IMR-90 (cell line): ENCODE measurements around the gene STAC2. TPM values are rescaled to one million over a fixed set of nuclear protein-coding genes. Genes with fewer than 3 reads are reported as not detected.

Source experiments
- ATAC-seq: fragments of 200-7000 bp; cut with Tn5 transposase; 2 replicates; pipeline ENCODE4 v1.9.1; 2020; ENCODE audit warnings: low read depth, mild to moderate bottlenecking, moderate library complexity
- BruUV-seq: library from RNA; stranded (reverse); fragments of 400-500 nt; replicated peaks from 2 replicates; lab custom pipeline; 2021; lab: Mats Ljungman, UMichigan
- CTCF ChIA-PET: fragments of 300-600 bp; formaldehyde crosslinking; extraction: SDS; loops from one replicate; lab custom pipeline; 2021; ENCODE audit warnings: antibody characterized with exemption; lab: Yijun Ruan, JAX
- POLR2A ChIA-PET: fragments of 300-600 bp; sonication (Branson Sonifier 250); formaldehyde crosslinking; loops from one replicate; lab custom pipeline; 2022; ENCODE audit warnings: antibody characterized with exemption; ENCODE audit not compliant: unreplicated experiment; lab: Charles Lee
- DNase-seq: peaks from one replicate; pipeline ENCODE4 v3.0.0; 2013
- H2AFZ ChIP-seq: replicated peaks from 2 replicates; pipeline ENCODE3; 2013; ENCODE audit warnings: low read length, mild to moderate bottlenecking; ENCODE audit not compliant: poor library complexity
- H2AK5ac ChIP-seq: 2 replicates; pipeline ENCODE4 v1.6.1; 2013; ENCODE audit warnings: low read depth, low read length, inconsistent platforms
- H2AK9ac ChIP-seq: replicated peaks from 2 replicates; pipeline ENCODE3; 2013; ENCODE audit warnings: mild to moderate bottlenecking, low read depth, low read length, moderate library complexity; ENCODE audit not compliant: poor library complexity
- H2BK120ac ChIP-seq: 2 replicates; pipeline ENCODE4 v1.6.1; 2013; ENCODE audit warnings: low read depth, low read length, inconsistent platforms
- H2BK15ac ChIP-seq: 3 replicates; pipeline ENCODE4 v1.6.1; 2013; ENCODE audit warnings: low read depth, low read length, inconsistent platforms
- H2BK20ac ChIP-seq: 2 replicates; pipeline ENCODE4 v1.6.1; 2013; ENCODE audit warnings: low read depth, mild to moderate bottlenecking, inconsistent platforms, low read length, moderate library complexity
- H2BK5ac ChIP-seq: 2 replicates; pipeline ENCODE4 v1.6.1; 2013; ENCODE audit warnings: mild to moderate bottlenecking, low read depth, low read length, inconsistent platforms; ENCODE audit not compliant: poor library complexity, severe bottlenecking
- H3K14ac ChIP-seq: replicated peaks from 2 replicates; pipeline ENCODE4 v1.6.1; 2013; ENCODE audit warnings: low read depth, low read length, inconsistent platforms
- H3K18ac ChIP-seq: 2 replicates; pipeline ENCODE4 v1.6.1; 2013; ENCODE audit warnings: low read depth, low read length, control low read depth
- H3K23ac ChIP-seq: 2 replicates; pipeline ENCODE4 v1.6.1; 2013; ENCODE audit warnings: low read depth, low read length, inconsistent platforms
- H3K27ac ChIP-seq: 2 replicates; pipeline ENCODE4 v1.5.1; 2013; ENCODE audit warnings: mild to moderate bottlenecking, control low read depth, low read length; ENCODE audit not compliant: insufficient read depth
- H3K27me3 ChIP-seq: 2 replicates; pipeline ENCODE4 v1.6.1; 2013; ENCODE audit warnings: low read length; ENCODE audit not compliant: control insufficient read depth, insufficient read depth
- H3K36me3 ChIP-seq: 2 replicates; pipeline ENCODE4 v1.6.1; 2013; ENCODE audit warnings: low read length, mixed read lengths; ENCODE audit not compliant: control insufficient read depth, insufficient read depth
- H3K4ac ChIP-seq: 2 replicates; pipeline ENCODE4 v1.6.1; 2013; ENCODE audit warnings: low read depth, low read length, inconsistent platforms
- H3K4me1 ChIP-seq: 2 replicates; pipeline ENCODE4 v1.6.1; 2013; ENCODE audit warnings: low read length, mixed read lengths; ENCODE audit not compliant: control insufficient read depth, insufficient read depth
- H3K4me2 ChIP-seq: 2 replicates; pipeline ENCODE4 v1.6.1; 2013; ENCODE audit warnings: low read depth, mild to moderate bottlenecking, control low read depth, low read length, moderate library complexity
- H3K4me3 ChIP-seq: 2 replicates; pipeline ENCODE4 v1.5.1; 2013; ENCODE audit warnings: low read depth, mild to moderate bottlenecking, control low read depth, low read length, moderate library complexity; ENCODE audit not compliant: insufficient read depth
- H3K56ac ChIP-seq: 2 replicates; pipeline ENCODE4 v1.6.1; 2013; ENCODE audit warnings: low read length, inconsistent platforms; ENCODE audit not compliant: insufficient read depth; ENCODE audit errors: extremely low read depth
- H3K79me1 ChIP-seq, 2 experiments: 2 replicates each; pipeline ENCODE4 v1.6.1; 2013; ENCODE audit warnings: low read length in 2 of 2, inconsistent platforms in 1 of 2, low read depth in 1 of 2
- H3K9ac ChIP-seq: 2 replicates; pipeline ENCODE4 v1.6.1; 2013; ENCODE audit warnings: low read depth, low read length, control low read depth
- H3K9me1 ChIP-seq: 2 replicates; pipeline ENCODE4 v1.6.1; 2013; ENCODE audit warnings: low read length, inconsistent platforms; ENCODE audit not compliant: insufficient read depth
- H3K9me3 ChIP-seq: 2 replicates; pipeline ENCODE4 v1.6.1; 2013; ENCODE audit warnings: low read length; ENCODE audit not compliant: control insufficient read depth, insufficient read depth
- H4K20me1 ChIP-seq: 2 replicates; pipeline ENCODE4 v1.6.1; 2013; ENCODE audit warnings: low read length, inconsistent platforms; ENCODE audit not compliant: insufficient read depth
- H4K5ac ChIP-seq: 2 replicates; pipeline ENCODE4 v1.6.1; 2013; ENCODE audit warnings: mild to moderate bottlenecking, low read depth, low read length, control low read depth
- H4K8ac ChIP-seq, 2 experiments: 2 replicates each; pipeline ENCODE4 v1.6.1; 2013; ENCODE audit warnings: low read depth in 2 of 2, low read length in 2 of 2, control low read depth in 1 of 2, inconsistent platforms in 1 of 2
- H4K91ac ChIP-seq: 2 replicates; pipeline ENCODE4 v1.6.1; 2013; ENCODE audit warnings: low read depth, low read length, inconsistent platforms; ENCODE audit not compliant: insufficient read depth
- BHLHE40 ChIP-seq: fragments of 150-350 bp; IDR thresholded peaks from 2 replicates; pipeline ENCODE4 v1.6.1; 2016; ENCODE audit warnings: mild to moderate bottlenecking, low read depth, low read length
- CEBPB ChIP-seq: IDR thresholded peaks from 2 replicates; pipeline ENCODE4 v1.6.1; 2012; ENCODE audit warnings: low read depth, low read length, improper control_type of control experiment
- CHD1 ChIP-seq: IDR thresholded peaks from 2 replicates; pipeline ENCODE4 v1.6.1; 2012; ENCODE audit warnings: low read depth, low read length, improper control_type of control experiment
- CTCF ChIP-seq: conservative IDR thresholded peaks from 2 replicates; pipeline ENCODE4 v1.5.1; 2012; ENCODE audit warnings: mild to moderate bottlenecking, low read depth, low read length, improper control_type of control experiment
- ELK1 ChIP-seq: fragments of 150-350 bp; IDR thresholded peaks from 2 replicates; pipeline ENCODE4 v1.6.1; 2016; ENCODE audit warnings: low read depth, mild to moderate bottlenecking, low read length, moderate library complexity, borderline replicate concordance
- FOS ChIP-seq: fragments of 150-350 bp; IDR thresholded peaks from 2 replicates; pipeline ENCODE4 v1.6.1; 2016; ENCODE audit warnings: low read depth, low read length
- MAFK ChIP-seq: IDR thresholded peaks from 2 replicates; pipeline ENCODE4 v1.6.1; 2012; ENCODE audit warnings: low read depth, low read length, improper control_type of control experiment
- MAZ ChIP-seq: IDR thresholded peaks from 2 replicates; pipeline ENCODE4 v1.6.1; 2012; ENCODE audit warnings: low read depth, mild to moderate bottlenecking, low read length, improper control_type of control experiment, moderate library complexity, borderline replicate concordance
- MXI1 ChIP-seq: IDR thresholded peaks from 2 replicates; pipeline ENCODE4 v1.6.1; 2012; ENCODE audit warnings: low read depth, mild to moderate bottlenecking, low read length, moderate library complexity, borderline replicate concordance
- NFE2L2 ChIP-seq: fragments of 150-350 bp; IDR thresholded peaks from 2 replicates; pipeline ENCODE4 v1.6.1; 2016; ENCODE audit warnings: low read depth, mild to moderate bottlenecking, low read length
- POLR2A ChIP-seq: IDR thresholded peaks from 2 replicates; pipeline ENCODE4 v1.6.1; 2012; ENCODE audit warnings: mild to moderate bottlenecking, low read depth, low read length
- RAD21 ChIP-seq: IDR thresholded peaks from 2 replicates; pipeline ENCODE4 v1.6.1; 2012; ENCODE audit warnings: low read length, improper control_type of control experiment
- RCOR1 ChIP-seq: IDR thresholded peaks from 2 replicates; pipeline ENCODE4 v1.6.1; 2012; ENCODE audit warnings: mild to moderate bottlenecking, low read length, improper control_type of control experiment; ENCODE audit not compliant: insufficient replicate concordance
- RFX5 ChIP-seq: IDR thresholded peaks from 2 replicates; pipeline ENCODE4 v1.8.0; 2012; ENCODE audit warnings: low read depth, mild to moderate bottlenecking, low read length, moderate library complexity
- SMC3 ChIP-seq: fragments of 150-350 bp; IDR thresholded peaks from 2 replicates; pipeline ENCODE4 v1.6.1; 2016; ENCODE audit warnings: low read depth, mild to moderate bottlenecking, antibody characterized with exemption, low read length, moderate library complexity
- USF2 ChIP-seq: fragments of 150-350 bp; IDR thresholded peaks from 2 replicates; pipeline ENCODE4 v1.6.1; 2017; ENCODE audit warnings: mild to moderate bottlenecking, antibody characterized with exemption, low read length, low read depth
- WGBS, 2 experiments: methylation state at CpG; one replicate each; pipeline versions ENCODE4 v1.1.5 to v1.1.7; 2013; ENCODE audit warnings: missing lambda C conversion rate in 2 of 2; ENCODE audit not compliant: insufficient read length in 1 of 2; ENCODE audit errors: extremely low coverage in 2 of 2; 5-methylcytosine and 5-hydroxymethylcytosine counted together
- dilution Hi-C: fragments of 300-500 bp; cut with HindIII; formaldehyde crosslinking; loops from one replicate; pipeline ENCODE4 v1.14.3; 2018; ENCODE audit warnings: low sequenced_read_pairs; ENCODE audit not compliant: unreplicated experiment
- in situ Hi-C: fragments of 300-500 bp; cut with MboI; formaldehyde crosslinking; loops from 3 replicates; pipeline ENCODE4 v1.14.3; 2019; ENCODE audit warnings: low sequenced_read_pairs, inconsistent platforms, mixed read lengths
- intact Hi-C: fragments of 100-400 bp; cut with micrococcal nuclease; formaldehyde crosslinking; loops from 2 replicates; pipeline ENCODE4 v1.10.0; 2022
- polyA plus RNA-seq, 3 experiments: library from polyadenylated mRNA; depleted of rRNA; stranded (reverse); fragments of >200 nt; gene quantifications; 2 replicates each; pipeline ENCODE4 v1.2.3, GENCODE V29; 2012; ENCODE audit warnings: low replicate concordance in 1 of 3
- total RNA-seq: library from RNA; depleted of rRNA; stranded (reverse); fragments of >200 nt; gene quantifications from 2 replicates; pipeline ENCODE4 v1.2.3, GENCODE V29; 2012

Gene STAC2
- total and polyA plus RNA-seq, 2 of the 4 experiments (the other 2 are of a cell fraction) = 0.02 TPM; not detected in 1

- no peak overlapping the region for H4K91ac ChIP-seq
- H2AFZ ChIP-seq = no peak overlapping the region
- H3K23ac ChIP-seq = no peak overlapping the region
- no peak overlapping the region for H3K56ac ChIP-seq
- H3K4me3 ChIP-seq = no peak overlapping the region
- no peaks in the 10 kb centered on the region for H3K9me3 ChIP-seq
- H2BK5ac ChIP-seq = no peak overlapping the region
- H4K8ac ChIP-seq = no peak overlapping the region
- no CpG with 5 or more reads among the region's 5 CpGs for WGBS, 2 experiments
- no peaks in the 10 kb centered on the region for H3K9me1 ChIP-seq
- BruUV-seq = no TSS peak
- TF ChIP-seq FOS (no peak), MAFK (no peak), CEBPB (no peak), RAD21 (no peak), POLR2A (no peak), MAZ (no peak), MXI1 (no peak), RCOR1 (no peak), CTCF (no peak), BHLHE40 (no peak), NFE2L2 (no peak), SMC3 (no peak), RFX5 (no peak), USF2 (no peak), ELK1 (no peak), CHD1 (no peak)
- H2BK15ac ChIP-seq = no peak overlapping the region
- intact Hi-C loops (loop anchor here (5.0 kb wide), 1 partner anchor 443 kb away; the partner anchor contains the start of gene PIP4K2B), dilution Hi-C loops (no loop called here), in situ Hi-C loops (loop anchor here (10.0 kb wide), 1 partner anchor 256 kb away; no protein-coding TSS in a partner anchor)
- H3K27ac ChIP-seq = no peak overlapping the region
- H2AK5ac ChIP-seq = no peak overlapping the region
- no peak overlapping the region for H3K4me2 ChIP-seq
- no peaks in the 10 kb centered on the region for H3K36me3 ChIP-seq
- no peak overlapping the region for H3K14ac ChIP-seq
- POLR2A ChIA-PET = no interaction called here
- H3K18ac ChIP-seq = no peak overlapping the region
- H4K20me1 ChIP-seq = no peaks in the 10 kb centered on the region
- no peak overlapping the region for H2AK9ac ChIP-seq
- ATAC-seq (no peak), DNase-seq (no peak)
- no peaks in the 10 kb centered on the region; the same call in 1 of the 2 replicates for H3K4me1 ChIP-seq
- no peak overlapping the region for H3K4ac ChIP-seq
- no peak overlapping the region for H4K5ac ChIP-seq
- CTCF ChIA-PET = no interaction called here
- H3K79me1 ChIP-seq = no peaks in the 10 kb centered on the region
- no peak overlapping the region for H3K9ac ChIP-seq
- no peak overlapping the region for H2BK20ac ChIP-seq
- peaks cover 4% of the 10 kb centered on the region; the same call in 1 of the 2 replicates for H3K27me3 ChIP-seq
- no peak overlapping the region for H2BK120ac ChIP-seq
Observed at GRCh38 chr17:39240631-39241030, 14.9 kb upstream of the STAC2 start.
